Neural cell (in vitro differentiated cells): Measurements from ENCODE around the gene SLC7A1.

Source experiments
- CTCF ChIP-seq: fragments of 450-650 bp; IDR thresholded peaks from 2 replicates; pipeline ENCODE4 v1.5.1; 2014; ENCODE audit warnings: antibody characterized with exemption, mild to moderate bottlenecking, moderate library complexity; ENCODE audit not compliant: poor library complexity, severe bottlenecking
- EP300 ChIP-seq: fragments of 450-650 bp; conservative IDR thresholded peaks from 2 replicates; pipeline ENCODE4 v1.6.1; 2014; ENCODE audit warnings: antibody characterized with exemption, mild to moderate bottlenecking, moderate library complexity; ENCODE audit not compliant: poor library complexity, severe bottlenecking
- EZH2 ChIP-seq: fragments of 200-600, 300-800 bp; shearing (Covaris generic), sonication (generic); IDR thresholded peaks from 2 replicates; pipeline ENCODE4 v1.6.1; 2014; ENCODE audit warnings: antibody characterized with exemption, low read length, borderline replicate concordance, mild to moderate bottlenecking; ENCODE audit not compliant: insufficient read depth, poor library complexity, severe bottlenecking
- MXI1 ChIP-seq: fragments of 450-650 bp; conservative IDR thresholded peaks from 2 replicates; pipeline ENCODE4 v1.6.1; 2014; ENCODE audit warnings: antibody characterized with exemption, mild to moderate bottlenecking; ENCODE audit not compliant: poor library complexity, severe bottlenecking
- POLR2AphosphoS5 ChIP-seq: IDR thresholded peaks from 2 replicates; pipeline ENCODE4 v1.6.1; 2012
- RAD21 ChIP-seq: fragments of 450-650 bp; conservative IDR thresholded peaks from 2 replicates; pipeline ENCODE4 v1.6.1; 2014; ENCODE audit warnings: antibody characterized with exemption, mild to moderate bottlenecking, moderate library complexity
- REST ChIP-seq: IDR thresholded peaks from 2 replicates; pipeline ENCODE4 v1.6.1; 2012; ENCODE audit warnings: borderline replicate concordance
- SMC3 ChIP-seq: fragments of 450-650 bp; conservative IDR thresholded peaks from 2 replicates; pipeline ENCODE4 v1.6.1; 2014; ENCODE audit warnings: antibody characterized with exemption, mild to moderate bottlenecking, moderate library complexity; ENCODE audit not compliant: poor library complexity
- TAF1 ChIP-seq: IDR thresholded peaks from 2 replicates; pipeline ENCODE4 v1.6.1; 2012; ENCODE audit warnings: low read depth

- TF ChIP-seq CTCF: no peak
- no peak for TF ChIP-seq POLR2AphosphoS5
- no peak for TF ChIP-seq TAF1
- no peak for TF ChIP-seq EZH2
- TF ChIP-seq SMC3: no peak
- TF ChIP-seq EP300: no peak
- no peak for TF ChIP-seq REST
- TF ChIP-seq RAD21: no peak
- no peak for TF ChIP-seq MXI1
Observed at GRCh38 chr13:29573190-29573589, 22.3 kb downstream of the SLC7A1 start.
